Fibroblast of the aortic adventitia (primary cell): ENCODE measurements around the gene RNLS. TPM values are rescaled to one million over a fixed set of nuclear protein-coding genes. Genes with fewer than 3 reads are reported as not detected.

Source experiments
- DNase-seq: peaks from one replicate; pipeline ENCODE4 v3.0.0-alpha.2; 2010; ENCODE audit warnings: low read depth
- H3K4me3 ChIP-seq: 2 replicates; pipeline ENCODE4 v1.5.1; 2011; ENCODE audit warnings: low read depth, mild to moderate bottlenecking, control low read depth, low read length, moderate library complexity
- total RNA-seq: library from RNA; depleted of rRNA; stranded (reverse); fragments of >200 nt; gene quantifications from 2 replicates; pipeline ENCODE4 v1.2.3, GENCODE V29; 2012; ENCODE audit warnings: low replicate concordance
- TF ChIP-seq, protein P1 (sequence below): IDR thresholded peaks from 2 replicates; pipeline ENCODE4 v1.5.1; 2011; ENCODE audit warnings: mild to moderate bottlenecking, low read length, control low read depth, inconsistent platforms; ENCODE audit not compliant: insufficient read depth

RNLS gene
- total RNA-seq, 1 donor = 16.8 TPM

DNA sequence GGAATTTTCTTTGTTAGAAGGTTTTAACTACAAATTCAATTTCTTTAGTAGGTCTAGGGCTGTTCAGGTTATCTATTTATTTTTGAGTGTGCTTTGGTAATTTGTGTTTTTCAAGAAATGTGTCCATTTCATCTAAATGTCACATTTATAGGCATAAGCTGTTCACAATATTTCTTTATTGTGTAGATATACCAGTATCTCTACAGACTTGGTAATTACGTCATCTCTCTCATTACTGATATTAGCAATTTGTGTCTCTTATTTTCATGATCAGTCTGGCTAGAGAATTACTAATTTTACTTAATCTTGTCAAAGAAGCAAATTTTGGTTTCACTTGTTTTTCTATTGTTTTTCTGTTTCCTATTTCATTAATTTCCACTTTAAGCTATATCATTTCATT lies 152.0 kb downstream of the RNLS start:
- no peak for DNase-seq
- H3K4me3 ChIP-seq = no peak overlapping the region
- TF ChIP-seq, protein P1, sequence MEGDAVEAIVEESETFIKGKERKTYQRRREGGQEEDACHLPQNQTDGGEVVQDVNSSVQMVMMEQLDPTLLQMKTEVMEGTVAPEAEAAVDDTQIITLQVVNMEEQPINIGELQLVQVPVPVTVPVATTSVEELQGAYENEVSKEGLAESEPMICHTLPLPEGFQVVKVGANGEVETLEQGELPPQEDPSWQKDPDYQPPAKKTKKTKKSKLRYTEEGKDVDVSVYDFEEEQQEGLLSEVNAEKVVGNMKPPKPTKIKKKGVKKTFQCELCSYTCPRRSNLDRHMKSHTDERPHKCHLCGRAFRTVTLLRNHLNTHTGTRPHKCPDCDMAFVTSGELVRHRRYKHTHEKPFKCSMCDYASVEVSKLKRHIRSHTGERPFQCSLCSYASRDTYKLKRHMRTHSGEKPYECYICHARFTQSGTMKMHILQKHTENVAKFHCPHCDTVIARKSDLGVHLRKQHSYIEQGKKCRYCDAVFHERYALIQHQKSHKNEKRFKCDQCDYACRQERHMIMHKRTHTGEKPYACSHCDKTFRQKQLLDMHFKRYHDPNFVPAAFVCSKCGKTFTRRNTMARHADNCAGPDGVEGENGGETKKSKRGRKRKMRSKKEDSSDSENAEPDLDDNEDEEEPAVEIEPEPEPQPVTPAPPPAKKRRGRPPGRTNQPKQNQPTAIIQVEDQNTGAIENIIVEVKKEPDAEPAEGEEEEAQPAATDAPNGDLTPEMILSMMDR = no peak

DNA sequence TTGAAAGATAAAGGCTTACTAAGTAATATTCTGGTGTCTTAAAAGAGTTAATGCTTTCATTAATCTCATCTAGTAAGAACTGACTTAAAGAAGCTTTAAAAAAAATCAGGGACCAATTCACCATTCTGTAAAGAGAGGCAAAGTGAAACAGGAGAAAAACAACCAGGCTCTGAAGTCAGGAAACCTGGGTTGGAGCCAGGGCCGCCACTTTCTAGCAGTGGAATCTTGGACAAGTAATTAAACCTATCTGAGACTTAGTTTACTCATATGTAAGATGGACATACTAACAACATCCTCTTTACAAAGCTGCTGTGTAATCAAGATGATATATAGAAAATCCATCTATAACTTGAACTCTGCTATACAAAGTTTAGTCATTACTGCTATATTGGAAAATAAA lies 154.1 kb downstream of the RNLS start:
- TF ChIP-seq, protein P1 = no peak
- DNase-seq = no peak
- H3K4me3 ChIP-seq = no peak overlapping the region

DNA sequence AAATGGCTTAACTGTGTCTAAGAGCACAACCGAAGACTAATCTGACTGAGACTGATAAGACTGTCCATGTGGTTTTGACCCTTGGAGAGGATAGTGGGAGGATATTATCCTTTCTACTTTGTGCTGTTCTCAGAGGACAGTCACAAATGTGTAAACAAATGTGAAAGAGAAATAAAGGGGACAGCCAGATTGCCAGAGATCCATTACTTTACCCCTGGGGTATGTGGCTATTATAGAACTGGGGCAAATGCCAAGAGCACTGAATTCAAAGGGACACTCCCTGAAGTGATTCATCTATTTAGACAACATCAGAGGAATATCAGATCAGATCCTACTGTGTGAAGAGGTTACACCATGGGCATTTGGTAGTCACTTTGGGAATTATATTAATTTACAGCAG lies 154.7 kb downstream of the RNLS start:
- TF ChIP-seq, protein P1 = no peak

DNA sequence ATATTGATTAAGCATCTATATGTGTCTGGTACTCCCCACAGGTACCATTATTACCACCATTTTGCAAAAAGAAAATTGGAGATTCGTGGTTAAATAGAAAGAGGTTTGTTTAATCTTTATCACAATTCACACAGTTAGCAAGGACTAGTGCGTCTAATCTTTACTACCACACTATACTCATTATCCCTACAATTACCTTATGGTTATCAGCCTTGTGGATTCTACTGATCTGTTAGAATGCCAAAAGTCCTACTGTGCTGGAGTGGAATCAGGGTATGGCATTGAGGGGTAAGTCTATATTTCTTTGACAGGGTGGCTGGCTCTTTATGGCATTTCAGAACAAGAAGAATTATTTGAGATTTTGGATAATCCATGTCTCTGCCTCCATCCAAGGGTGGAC lies 156.1 kb downstream of the RNLS start:
- TF ChIP-seq, protein P1 = no peak
- DNase-seq = no peak
- H3K4me3 ChIP-seq = no peak overlapping the region

More for the DNA sequence above, 154.7 kb downstream of the RNLS start:
- no peak overlapping the region for H3K4me3 ChIP-seq
- peak; percentile 34 for DNase-seq

DNA sequence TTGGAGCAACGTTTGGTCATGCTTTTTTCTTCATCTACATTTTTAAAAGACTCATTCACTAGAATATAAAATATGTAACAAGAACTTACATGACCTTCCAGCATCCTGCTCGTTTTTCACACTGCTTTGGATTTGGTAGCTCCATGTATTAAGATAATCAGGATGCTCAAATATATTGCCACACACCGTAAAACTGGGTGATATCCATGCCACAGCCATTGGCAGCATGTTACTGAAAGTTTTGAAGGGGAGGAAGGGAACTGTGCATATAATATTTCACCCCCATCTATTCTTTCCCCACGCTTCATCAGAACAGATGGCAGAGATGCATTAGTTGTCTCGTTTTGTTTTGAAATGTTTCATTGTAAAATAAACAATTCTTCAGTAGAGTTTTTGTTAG lies 158.2 kb downstream of the RNLS start:
- no peak for DNase-seq
- TF ChIP-seq, protein P1 = no peak
- H3K4me3 ChIP-seq = no peak overlapping the region

DNA sequence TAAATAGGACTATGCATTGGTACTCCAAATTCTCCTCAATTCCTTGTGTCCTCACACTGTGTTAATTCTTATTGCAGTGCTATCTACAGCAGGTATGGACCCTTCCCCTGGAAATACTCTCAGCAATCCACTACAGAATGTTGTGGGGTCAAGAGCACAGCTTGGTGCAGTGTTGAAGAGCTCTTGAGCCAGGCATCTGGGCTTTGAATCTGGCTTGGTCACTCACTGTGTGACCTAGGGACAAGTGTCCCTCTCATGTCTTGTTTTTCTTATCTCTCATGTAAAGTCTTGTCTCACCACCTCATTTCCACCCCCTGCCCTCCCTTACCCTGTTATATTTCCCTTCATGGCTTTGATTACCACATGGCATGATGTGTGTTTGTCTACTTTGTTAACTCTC lies 159.4 kb downstream of the RNLS start:
- H3K4me3 ChIP-seq = no peak overlapping the region
- DNase-seq = no peak
- TF ChIP-seq, protein P1 = no peak

DNA sequence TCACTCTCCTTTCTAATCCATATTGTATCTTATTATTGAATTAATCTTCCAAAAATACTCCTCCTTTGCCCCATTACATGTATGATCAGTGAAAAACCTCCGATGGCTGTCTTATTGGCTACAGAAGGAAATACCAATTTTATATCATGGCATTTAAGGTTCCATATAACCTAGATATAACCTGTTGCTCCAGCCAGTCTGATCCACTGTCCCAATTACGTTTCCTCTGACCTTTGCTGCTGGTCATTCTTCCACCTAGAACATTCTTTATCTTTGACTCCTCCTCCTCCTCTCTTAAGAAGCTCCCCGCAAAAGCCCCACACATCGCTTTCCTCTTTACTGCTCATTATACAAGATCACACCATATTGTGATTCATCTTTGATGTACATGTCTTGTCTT lies 161.5 kb downstream of the RNLS start:
- DNase-seq = no peak
- H3K4me3 ChIP-seq = no peak overlapping the region
- TF ChIP-seq, protein P1 = no peak
